H1 (cell line): Measurements from ENCODE around the gene MYD88. TPM values are rescaled to one million over a fixed set of nuclear protein-coding genes. Genes with fewer than 3 reads are reported as not detected.
A peak's percentile ranks its signal among the peaks of the same experiment; 100 is the strongest.

Experiments
- CTCF ChIA-PET: fragments of 300-600 bp; sonication (Branson Sonifier 250); formaldehyde crosslinking; loops from one replicate; lab custom pipeline; 2021; ENCODE audit not compliant: partially characterized antibody; lab: Charles Lee
- POLR2A ChIA-PET: fragments of 300-600 bp; sonication (Branson Sonifier 250); formaldehyde crosslinking; loops from one replicate; lab custom pipeline; 2021; ENCODE audit warnings: inconsistent platforms; ENCODE audit not compliant: partially characterized antibody; lab: Charles Lee
- DNase-seq, 2 experiments: peaks; one replicate each; pipeline versions ENCODE4 v3.0.0 to v3.0.0-alpha.2; 2010 to 2022; ENCODE audit warnings: low spot score in 2 of 2, low read depth in 1 of 2, mixed read lengths in 1 of 2
- FAIRE-seq: peaks from 2 replicates; lab custom pipeline; 2011; peaks lifted over from hg19 to GRCh38; lab: Jason Lieb, UNC
- H2AFZ ChIP-seq: 2 replicates; pipeline ENCODE4 v1.8.1; 2012; ENCODE audit warnings: low read length, inconsistent platforms
- H2AK5ac ChIP-seq: 2 replicates; pipeline ENCODE4 v1.6.1; 2013; ENCODE audit warnings: low read depth, low read length
- H2BK120ac ChIP-seq: replicated peaks from 2 replicates; pipeline ENCODE3; 2013; ENCODE audit warnings: low read depth, low read length, inconsistent platforms
- H2BK12ac ChIP-seq: 2 replicates; pipeline ENCODE4 v1.6.1; 2013; ENCODE audit warnings: low read depth, low read length
- H2BK15ac ChIP-seq: 2 replicates; pipeline ENCODE4 v1.6.1; 2013; ENCODE audit warnings: low read length
- H2BK20ac ChIP-seq: 2 replicates; pipeline ENCODE4 v1.6.1; 2013; ENCODE audit warnings: low read length
- H2BK5ac ChIP-seq: 2 replicates; pipeline ENCODE4 v1.6.1; 2013; ENCODE audit warnings: low read depth, low read length
- H3K14ac ChIP-seq: 2 replicates; pipeline ENCODE4 v1.6.1; 2013; ENCODE audit warnings: inconsistent platforms; ENCODE audit not compliant: insufficient read length
- H3K18ac ChIP-seq: 2 replicates; pipeline ENCODE4 v1.6.1; 2013; ENCODE audit warnings: low read length; ENCODE audit errors: extremely low read depth
- H3K23ac ChIP-seq: 2 replicates; pipeline ENCODE4 v1.6.1; 2013; ENCODE audit warnings: inconsistent platforms; ENCODE audit not compliant: insufficient read length
- H3K23me2 ChIP-seq: 2 replicates; pipeline ENCODE4 v1.6.1; 2013; ENCODE audit warnings: low read depth, low read length
- H3K27ac ChIP-seq: 2 replicates; pipeline ENCODE4 v1.6.1; 2011; ENCODE audit warnings: low read depth, low read length, inconsistent platforms
- H3K27me3 ChIP-seq, 4 experiments: replicated peaks in 1 of 4; 1 replicate in 1 of 4; 2 replicates in 3 of 4; pipeline versions ENCODE4 v1.6.1 to v1.8.1; 2011 to 2013; ENCODE audit warnings: low read length in 3 of 4, mild to moderate bottlenecking in 3 of 4, inconsistent platforms in 2 of 4, mixed read lengths in 2 of 4, moderate library complexity in 1 of 4; ENCODE audit not compliant: control insufficient read depth in 3 of 4, insufficient read depth in 3 of 4; ENCODE audit errors: extremely low read depth in 1 of 4
- H3K36me3 ChIP-seq, 4 experiments: 2 replicates each; pipeline versions ENCODE4 v1.6.1 to v1.8.1; 2011 to 2013; ENCODE audit warnings: mild to moderate bottlenecking in 4 of 4, low read length in 3 of 4, moderate library complexity in 2 of 4, control low read depth in 1 of 4, inconsistent platforms in 1 of 4; ENCODE audit not compliant: insufficient read depth in 4 of 4, control insufficient read depth in 2 of 4
- H3K4ac ChIP-seq: replicated peaks from 2 replicates; pipeline ENCODE3; 2013; ENCODE audit warnings: low read length, low read depth, mixed read lengths, inconsistent platforms; ENCODE audit not compliant: insufficient read length
- H3K4me1 ChIP-seq, 4 experiments: replicated peaks in 1 of 4; 1 replicate in 1 of 4; 2 replicates in 3 of 4; pipeline versions ENCODE4 v1.6.1 to v1.8.1; 2011 to 2013; ENCODE audit warnings: low read length in 3 of 4, inconsistent platforms in 2 of 4, mixed read lengths in 1 of 4; ENCODE audit not compliant: insufficient read depth in 4 of 4, control insufficient read depth in 3 of 4
- H3K4me2 ChIP-seq, 2 experiments: 2 replicates each; pipeline versions ENCODE4 v1.6.1 to v1.8.1; 2011 to 2013; ENCODE audit warnings: low read depth in 2 of 2, low read length in 2 of 2, control low read depth in 1 of 2, inconsistent platforms in 1 of 2, mild to moderate bottlenecking in 1 of 2; ENCODE audit not compliant: insufficient read depth in 1 of 2
- H3K4me3 ChIP-seq, 4 experiments: fragments of 200-600, 300-600 bp in 1 of 4; sonication (generic), shearing (Covaris generic), sonication (Bioruptor Twin) in 1 of 4; 2 replicates each; pipeline versions ENCODE4 v1.5.1 to v1.8.1; 2011 to 2016; ENCODE audit warnings: low read length in 4 of 4, low read depth in 3 of 4, control low read depth in 2 of 4, inconsistent platforms in 2 of 4, mild to moderate bottlenecking in 2 of 4, mixed read lengths in 1 of 4, moderate library complexity in 1 of 4; ENCODE audit not compliant: insufficient read depth in 2 of 4; ENCODE audit errors: extremely low read depth in 1 of 4
- H3K56ac ChIP-seq: replicated peaks from 2 replicates; pipeline ENCODE3; 2013; ENCODE audit warnings: low read depth, mild to moderate bottlenecking, mixed read lengths, low read length, inconsistent platforms; ENCODE audit not compliant: insufficient read length
- H3K79me1 ChIP-seq: 2 replicates; pipeline ENCODE4 v1.6.1; 2013; ENCODE audit warnings: low read depth, low read length, control low read depth
- H3K79me2 ChIP-seq, 2 experiments: 2 replicates each; pipeline versions ENCODE4 v1.6.1 to v1.8.1; 2012 to 2013; ENCODE audit warnings: low read length in 2 of 2, mild to moderate bottlenecking in 2 of 2, inconsistent platforms in 1 of 2; ENCODE audit not compliant: insufficient read depth in 2 of 2, control insufficient read depth in 1 of 2
- H3K9ac ChIP-seq, 4 experiments: replicated peaks in 1 of 4; 1 replicate in 1 of 4; 2 replicates in 3 of 4; pipeline versions ENCODE4 v1.6.1 to v1.8.1; 2011 to 2013; ENCODE audit warnings: low read depth in 3 of 4, low read length in 3 of 4, control low read depth in 2 of 4, mild to moderate bottlenecking in 2 of 4, moderate library complexity in 2 of 4, inconsistent platforms in 1 of 4; ENCODE audit errors: extremely low read depth in 1 of 4
- H3K9me3 ChIP-seq, 2 experiments: 2 replicates each; pipeline versions ENCODE4 v1.6.1 to v1.8.1; 2012 to 2013; ENCODE audit warnings: mild to moderate bottlenecking in 2 of 2, moderate library complexity in 2 of 2, control low read depth in 1 of 2, inconsistent platforms in 1 of 2, low read depth in 1 of 2, low read length in 1 of 2, mixed read lengths in 1 of 2; ENCODE audit not compliant: insufficient read depth in 2 of 2
- H4K20me1 ChIP-seq, 2 experiments: replicated peaks in 1 of 2; 2 replicates each; pipeline versions ENCODE3 to v1.8.1; 2011 to 2013; ENCODE audit warnings: inconsistent platforms in 2 of 2, low read length in 2 of 2, mild to moderate bottlenecking in 1 of 2; ENCODE audit not compliant: insufficient read depth in 2 of 2, control insufficient read depth in 1 of 2
- H4K5ac ChIP-seq: 2 replicates; pipeline ENCODE4 v1.6.1; 2013; ENCODE audit warnings: low read length, low read depth, mixed read lengths, inconsistent platforms; ENCODE audit not compliant: insufficient read length
- H4K8ac ChIP-seq: 2 replicates; pipeline ENCODE4 v1.8.0; 2013; ENCODE audit warnings: mild to moderate bottlenecking, moderate library complexity, low read length, inconsistent platforms; ENCODE audit not compliant: insufficient read depth; ENCODE audit errors: extremely low read depth
- H4K91ac ChIP-seq: replicated peaks from 2 replicates; pipeline ENCODE3; 2013; ENCODE audit warnings: low read length, mixed read lengths, inconsistent platforms; ENCODE audit not compliant: insufficient read length
- CBX5 ChIP-seq: fragments of 300-800, 300-1000 bp; sonication (generic); IDR thresholded peaks from 2 replicates; pipeline ENCODE4 v1.7.1; 2016; ENCODE audit warnings: antibody characterized with exemption, low read length, low read depth
- CBX8 ChIP-seq: fragments of 300-800, 300-1000 bp; sonication (generic); IDR thresholded peaks from 2 replicates; pipeline ENCODE4 v1.7.1; 2016; ENCODE audit warnings: low read depth, low read length, borderline replicate concordance
- EP300 ChIP-seq, 2 experiments: IDR thresholded peaks; 1 replicate in 1 of 2; 2 replicates in 1 of 2; pipeline ENCODE4 v1.6.1; 2011 to 2012; ENCODE audit warnings: low read depth in 2 of 2, low read length in 2 of 2, mild to moderate bottlenecking in 2 of 2, borderline replicate concordance in 1 of 2, inconsistent platforms in 1 of 2, moderate library complexity in 1 of 2
- FOSL1 ChIP-seq: IDR thresholded peaks from 2 replicates; pipeline ENCODE4 v1.6.1; 2011; ENCODE audit warnings: mild to moderate bottlenecking, low read depth, low read length, moderate library complexity; ENCODE audit not compliant: insufficient read depth
- HDAC2 ChIP-seq, 2 experiments: fragments of 300-600 bp in 1 of 2; sonication (generic) in 1 of 2; IDR thresholded peaks; 2 replicates each; pipeline ENCODE4 v1.6.1; 2011 to 2012; ENCODE audit warnings: low read depth in 2 of 2, low read length in 2 of 2, mild to moderate bottlenecking in 2 of 2, moderate library complexity in 2 of 2, borderline replicate concordance in 1 of 2, inconsistent platforms in 1 of 2
- JUND ChIP-seq: IDR thresholded peaks from 2 replicates; pipeline ENCODE4 v1.6.1; 2011; ENCODE audit warnings: mild to moderate bottlenecking, improper control_type of control experiment, low read length
- POLR2A ChIP-seq, 2 experiments: IDR thresholded peaks; 1 replicate in 1 of 2; 2 replicates in 1 of 2; pipeline ENCODE4 v1.6.1; 2011; ENCODE audit warnings: low read depth in 2 of 2, low read length in 2 of 2, mild to moderate bottlenecking in 2 of 2; ENCODE audit errors: control extremely low read depth in 1 of 2
- RBBP5 ChIP-seq: IDR thresholded peaks from 2 replicates; pipeline ENCODE4 v1.7.1; 2012; ENCODE audit warnings: low read depth, mild to moderate bottlenecking, inconsistent platforms, low read length, moderate library complexity, borderline replicate concordance
- SAP30 ChIP-seq: fragments of 300-600 bp; sonication (generic); IDR thresholded peaks from 2 replicates; pipeline ENCODE4 v1.7.1; 2012; ENCODE audit warnings: low read length, moderate library complexity, mild to moderate bottlenecking, inconsistent platforms; ENCODE audit not compliant: insufficient read depth, insufficient replicate concordance
- SP1 ChIP-seq: IDR thresholded peaks from 2 replicates; pipeline ENCODE4 v1.6.1; 2011; ENCODE audit warnings: low read depth, low read length
- SP4 ChIP-seq: IDR thresholded peaks from 2 replicates; pipeline ENCODE4 v1.6.1; 2012; ENCODE audit warnings: low read length, inconsistent platforms
- SUZ12 ChIP-seq: fragments of 200-600 bp; sonication (generic); IDR thresholded peaks from 2 replicates; pipeline ENCODE4 v1.6.1; 2012; ENCODE audit warnings: mild to moderate bottlenecking, inconsistent platforms, low read length, moderate library complexity, mixed read lengths
- TAF1 ChIP-seq: IDR thresholded peaks from 2 replicates; pipeline ENCODE4 v1.6.1; 2011; ENCODE audit warnings: mild to moderate bottlenecking, low read depth, low read length
- WGBS, 2 experiments: shearing (Covaris generic) in 1 of 2; methylation state at CpG; one replicate each; pipeline versions ENCODE4 v1.1.6 to v1.1.7; 2013 to 2015; ENCODE audit warnings: low lambda C conversion rate in 2 of 2, mixed read lengths in 2 of 2, inconsistent platforms in 1 of 2, low coverage in 1 of 2, missing lambda C conversion rate in 1 of 2; ENCODE audit not compliant: insufficient replicate concordance in 2 of 2, insufficient coverage in 1 of 2, insufficient read length in 1 of 2; ENCODE audit errors: extremely low coverage in 1 of 2, missing lambda C conversion rate in 1 of 2; 5-methylcytosine and 5-hydroxymethylcytosine counted together
- polyA plus RNA-seq, 7 experiments: library from polyadenylated mRNA; depleted of rRNA in 3 of 7; stranded (reverse) in 5 of 7; unstranded in 2 of 7; fragments of >200 nt in 5 of 7; fragments of 200-250 nt in 2 of 7; gene quantifications; 1 replicate in 5 of 7; 2 replicates in 1 of 7; 4 replicates in 1 of 7; pipeline versions ENCODE4 v1.2.1 to v1.2.3, GENCODE V29; 2011 to 2013; ENCODE audit warnings: missing spikeins in 2 of 7, mixed read lengths in 2 of 7
- total RNA-seq: library from RNA; stranded (reverse); fragmentation: NEBNext Ultra II Directional; extraction: Animal tissue kit (Norgen Biotek cat#: 25700); gene quantifications from 2 replicates; pipeline ENCODE4 v1.2.1, GENCODE V29; 2021
- TF ChIP-seq, protein P1 (sequence below): IDR thresholded peaks from 2 replicates; pipeline ENCODE4 v1.6.1; 2012; ENCODE audit warnings: inconsistent platforms

The MYD88 gene
- total and polyA plus RNA-seq, 2 of the 8 experiments (the other 6 are each of a cell fraction or from before 2014, with no cell fraction given): 22.1 to 22.5 TPM

DNA sequence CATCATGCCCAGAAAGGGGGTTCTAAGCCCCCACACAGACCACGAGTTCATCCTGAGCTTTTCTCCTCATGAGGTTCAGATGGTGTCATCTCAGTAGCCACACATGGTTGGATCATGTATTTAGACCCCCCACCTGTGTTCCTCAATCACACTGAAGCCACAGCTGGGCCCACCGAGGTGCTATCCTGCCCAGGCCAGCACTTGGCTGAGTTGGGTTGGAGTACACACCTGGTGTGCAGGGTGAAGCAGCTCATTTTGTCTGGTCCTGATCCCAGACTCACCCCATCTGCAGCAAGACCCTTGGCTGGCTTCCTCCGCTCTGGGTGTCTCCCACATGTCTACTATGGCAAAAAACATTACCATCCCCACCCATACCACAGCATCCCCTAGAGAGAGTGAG is 43.5 kb upstream of the MYD88 start:
- no peak overlapping the region for H2BK12ac ChIP-seq
- no peak overlapping the region for H3K23ac ChIP-seq
- H4K8ac ChIP-seq: no peak overlapping the region
- no peak overlapping the region for H3K4me2 ChIP-seq
- ChIA-PET POLR2A (no interaction called here), CTCF (interaction anchor here (0.5 to 4.0 kb wide), 5 partner anchors 9 to 820 kb away, joined by 3 to 10 read pairs (median 4); no protein-coding TSS in a partner anchor)
- no peak overlapping the region for H3K56ac ChIP-seq
- DNase-seq (no peak), FAIRE-seq (no peak)
- peaks cover 2 to 11% (median 3%) of the 10 kb centered on the region in 4 experiments; a peak in 6 of 7 replicates for H3K4me1 ChIP-seq
- H3K27me3 ChIP-seq: peaks cover 0 to 2% (median 0%) of the 10 kb centered on the region in 4 experiments; a peak in 1 of 7 replicates
- H3K18ac ChIP-seq: no peak overlapping the region
- no peak overlapping the region for H3K14ac ChIP-seq
- no peak overlapping the region for H2BK20ac ChIP-seq
- H3K4ac ChIP-seq: no peak overlapping the region
- H4K5ac ChIP-seq: no peak overlapping the region
- H3K4me3 ChIP-seq: no peak overlapping the region
- H2BK15ac ChIP-seq: 0 out of 2 replicates have a peak overlapping the region, but pooled peaks have one; percentile 46
- no peaks in the 10 kb centered on the region for H3K79me2 ChIP-seq
- H2AK5ac ChIP-seq: no peak overlapping the region
- no peaks in the 10 kb centered on the region for H4K20me1 ChIP-seq
- WGBS, 2 experiments: 87% methylated on average over 3 of the region's 3 CpGs; no CpG with 5 or more reads in 1 of the 2 experiments
- no peak overlapping the region for H2BK120ac ChIP-seq
- no peak overlapping the region for H4K91ac ChIP-seq
- no peaks in the 10 kb centered on the region for H3K23me2 ChIP-seq
- no peaks in the 10 kb centered on the region for H3K36me3 ChIP-seq
- H3K9ac ChIP-seq: no peak overlapping the region
- no peaks in the 10 kb centered on the region for H3K9me3 ChIP-seq
- H3K79me1 ChIP-seq: no peaks in the 10 kb centered on the region
- H2BK5ac ChIP-seq: no peak overlapping the region
- no peak overlapping the region for H2AFZ ChIP-seq
- no peak overlapping the region for H3K27ac ChIP-seq
- TF ChIP-seq HDAC2 (IDR thresholded peaks at IDR 0.05; ENCODE audit: borderline replicate concordance in 1 of 2, low read depth in 2 of 2, low read length in 2 of 2) (no peak), SP1 (no peak), SAP30 (no peak), CBX8 (no peak), POLR2A (IDR thresholded peaks at IDR 0.05; ENCODE audit: control extremely low read depth in 1 of 2, low read depth in 2 of 2, low read length in 2 of 2) (no peak), RBBP5 (no peak), FOSL1 (no peak), SP4 (no peak), JUND (no peak), CBX5 (no peak), TAF1 (no peak), SUZ12 (no peak), EP300 (IDR thresholded peaks at IDR 0.05; ENCODE audit: borderline replicate concordance in 1 of 2, low read depth in 2 of 2, low read length in 2 of 2) (no peak)
- TF ChIP-seq, protein P1, sequence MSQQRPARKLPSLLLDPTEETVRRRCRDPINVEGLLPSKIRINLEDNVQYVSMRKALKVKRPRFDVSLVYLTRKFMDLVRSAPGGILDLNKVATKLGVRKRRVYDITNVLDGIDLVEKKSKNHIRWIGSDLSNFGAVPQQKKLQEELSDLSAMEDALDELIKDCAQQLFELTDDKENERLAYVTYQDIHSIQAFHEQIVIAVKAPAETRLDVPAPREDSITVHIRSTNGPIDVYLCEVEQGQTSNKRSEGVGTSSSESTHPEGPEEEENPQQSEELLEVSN: no peak
